Measurements from ENCODE around the gene MSMP.

- TF ChIP-seq ZKSCAN1 (IDR thresholded peaks at IDR 0.05; ENCODE audit: low read depth, low read length) (no peak), EZH2 (IDR thresholded peaks at IDR 0.05; ENCODE audit: borderline replicate concordance, low read depth, low read length) (no peak), ZFX (CRISPR knock-in tag; IDR thresholded peaks at IDR 0.05) (no peak), TBP (optimal IDR thresholded peaks at IDR 0.05; ENCODE audit: low read depth, low read length) (no peak), ZNF280B (CRISPR knock-in tag; IDR thresholded peaks at IDR 0.05) (no peak), NFYB (IDR thresholded peaks at IDR 0.05; ENCODE audit: extremely low read depth, insufficient read length) (no peak), ZNF282 (CRISPR knock-in tag; IDR thresholded peaks at IDR 0.05) (no peak), ZNF766 (CRISPR knock-in tag; conservative IDR thresholded peaks at IDR 0.05) (no peak)
Observed at GRCh38 chr9:35798658-35799374, 44.7 kb upstream of the MSMP start.

Data from K562 (cell line).